GM12892 (cell line): ENCODE data around the gene THADA.
A peak's percentile ranks its signal among the peaks of the same experiment; 100 is the strongest.

Source experiments
- DNase-seq: peaks from one replicate; pipeline ENCODE4 v3.0.0; 2011; ENCODE audit not compliant: insufficient read length
- FAIRE-seq: peaks from 2 replicates; lab custom pipeline; 2011; peaks lifted over from hg19 to GRCh38; lab: Jason Lieb, UNC
- POLR2A ChIP-seq: IDR thresholded peaks from 2 replicates; pipeline ENCODE4 v1.6.1; 2011; ENCODE audit warnings: low read depth, low read length, control low read depth
- POLR2AphosphoS5 ChIP-seq: IDR thresholded peaks from 2 replicates; pipeline ENCODE4 v1.6.1; 2011; ENCODE audit warnings: low read depth, low read length, control low read depth
- TAF1 ChIP-seq: IDR thresholded peaks from 2 replicates; pipeline ENCODE4 v1.6.1; 2011; ENCODE audit warnings: low read depth, mild to moderate bottlenecking, control low read depth, low read length, borderline replicate concordance

THADA gene

DNA sequence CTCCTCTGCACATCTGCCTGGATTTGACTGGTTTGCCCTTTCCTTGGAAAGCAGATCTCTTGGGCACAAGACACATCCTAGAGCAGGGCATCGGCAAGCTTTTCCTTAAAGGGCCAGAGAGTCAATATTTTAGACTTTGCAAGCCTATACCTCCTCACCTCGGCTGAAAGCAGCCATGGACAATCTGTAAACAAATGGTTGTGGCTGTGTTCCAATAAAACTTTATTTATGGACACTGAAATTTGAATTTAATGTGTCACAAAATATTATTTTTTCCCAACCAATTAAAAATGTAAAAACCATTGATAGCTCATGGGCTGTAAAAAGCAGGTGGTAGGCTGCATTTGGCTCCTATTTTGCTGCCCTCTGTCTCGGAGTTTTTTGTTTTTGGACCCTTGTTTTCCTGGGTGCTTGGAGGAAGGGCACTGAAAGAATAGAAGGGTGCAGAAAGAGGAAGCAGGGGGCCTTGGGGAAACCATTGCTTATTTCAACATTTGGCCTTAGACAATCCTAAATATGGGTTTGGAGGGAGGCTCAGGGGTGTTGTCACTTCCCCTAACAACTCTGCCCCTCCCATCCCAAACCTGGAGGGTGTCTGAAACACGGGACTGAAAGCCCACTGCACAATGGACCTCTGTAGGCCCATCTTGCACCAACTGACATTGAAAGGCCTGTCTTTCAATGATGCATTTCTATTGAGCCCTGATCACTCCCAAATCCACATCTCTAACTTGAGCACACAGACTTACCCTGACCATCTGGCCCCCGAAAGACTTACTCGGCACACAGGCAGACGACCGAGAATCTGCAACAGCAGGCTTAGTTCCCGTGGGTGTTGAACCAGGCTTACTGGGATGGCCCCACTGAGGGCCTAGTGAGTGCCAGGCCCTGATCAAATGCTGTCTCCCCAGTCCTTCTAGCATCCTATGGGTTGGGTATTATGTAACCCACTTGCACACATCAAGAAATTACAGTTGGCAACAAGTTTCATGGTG is 362.3 kb downstream of the THADA start:
- TF ChIP-seq TAF1 (no peak), POLR2A (no peak), POLR2AphosphoS5 (no peak)
- FAIRE-seq (no peak), DNase-seq (no peak)

GRCh38 chr2:43230951-43231827 is 364.6 kb downstream of the THADA start:
- FAIRE-seq (no peak), DNase-seq (no peak)
- TF ChIP-seq POLR2A (no peak), TAF1 (no peak), POLR2AphosphoS5 (no peak)

DNA sequence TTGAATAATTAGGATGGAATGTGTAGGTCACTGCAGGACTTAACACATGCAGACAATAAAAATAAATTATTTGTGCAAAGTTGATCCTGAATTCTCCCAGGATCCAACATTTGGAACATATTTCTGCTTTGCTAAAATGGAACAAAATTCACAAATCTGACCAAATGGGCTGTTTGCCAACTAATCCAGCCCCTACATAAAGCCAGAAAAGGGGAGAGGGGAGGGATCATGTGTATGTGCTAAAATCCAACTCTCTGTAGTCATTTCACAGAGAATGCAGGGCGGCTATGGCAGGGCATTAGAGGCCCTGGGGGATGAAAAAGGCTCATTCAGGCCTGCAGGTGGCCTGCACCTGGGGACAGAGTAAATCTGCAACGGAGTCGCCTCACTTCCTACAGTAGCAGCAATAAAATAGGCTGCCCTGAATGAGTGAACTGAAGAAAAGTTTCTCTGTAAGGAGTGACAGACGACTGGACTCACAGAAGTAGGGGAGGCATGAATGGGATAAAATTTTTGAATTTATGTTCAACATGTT is 365.4 kb downstream of the THADA start:
- DNase-seq (no peak), FAIRE-seq (no peak)
- no peak for TF ChIP-seq POLR2A
- TF ChIP-seq POLR2AphosphoS5 = no peak
- no peak for TF ChIP-seq TAF1

- FAIRE-seq = no peak
- no peak for TF ChIP-seq POLR2A
- TF ChIP-seq TAF1 = no peak
- no peak for TF ChIP-seq POLR2AphosphoS5
- no peak for DNase-seq
Observed at GRCh38 chr2:43228756-43229659, 366.8 kb downstream of the THADA start.

DNA sequence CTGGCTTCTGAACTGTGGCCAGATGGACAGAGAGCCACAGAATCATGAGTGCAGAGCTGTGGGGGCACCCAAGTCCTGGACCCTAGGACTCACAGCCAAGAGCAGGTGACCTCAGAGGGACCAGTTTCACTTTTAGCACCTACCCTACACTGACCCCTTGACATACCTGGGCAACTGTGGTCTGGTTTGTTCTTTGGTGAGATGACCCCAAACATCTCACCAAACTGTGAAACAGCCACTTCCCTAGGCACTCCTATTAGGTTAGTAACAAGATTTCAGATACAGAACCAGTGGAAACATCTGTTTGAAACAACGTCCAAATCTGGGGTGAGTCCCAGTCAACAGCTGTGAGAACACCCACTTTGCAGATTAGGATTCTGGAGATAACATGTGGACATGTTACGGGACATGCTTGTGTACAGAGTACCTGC is 367.5 kb downstream of the THADA start:
- FAIRE-seq (peak; percentile 46), DNase-seq (no peak)
- no peak for TF ChIP-seq POLR2AphosphoS5
- TF ChIP-seq POLR2A = no peak
- no peak for TF ChIP-seq TAF1

- TF ChIP-seq POLR2A = no peak
- TF ChIP-seq TAF1 = no peak
- TF ChIP-seq POLR2AphosphoS5 = no peak
- peak; percentile 24 for FAIRE-seq
- no peak for DNase-seq
Observed at GRCh38 chr2:43227830-43228281, 368.0 kb downstream of the THADA start.

- DNase-seq (peak; percentile 58), FAIRE-seq (peak; percentile 66)
- TF ChIP-seq POLR2AphosphoS5 (no peak; the same call in 1 of the 2 replicates), POLR2A (no peak), TAF1 (no peak)
Observed at GRCh38 chr2:43226955-43227829, 368.6 kb downstream of the THADA start.

DNA sequence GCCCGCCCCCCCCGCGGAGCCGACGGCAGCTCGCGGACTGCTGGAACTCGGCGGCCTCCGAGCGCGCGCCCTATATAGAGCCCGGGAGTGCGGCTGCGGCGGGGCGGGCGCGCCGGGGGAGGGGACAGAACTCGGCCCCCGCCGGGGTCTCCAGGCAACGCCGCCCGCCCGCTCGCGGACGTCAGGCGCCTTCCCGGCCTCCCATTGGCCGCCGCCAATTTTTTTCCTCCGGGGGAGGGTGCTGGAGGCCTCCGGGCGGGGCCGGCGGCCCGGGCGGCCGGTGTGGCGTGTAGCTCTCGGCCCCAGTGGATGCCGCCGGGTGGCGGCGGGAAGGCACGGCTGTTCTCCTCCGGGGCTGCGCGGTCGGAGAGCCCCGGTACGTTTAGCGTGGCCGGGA is 369.3 kb downstream of the THADA start, which contains the start of gene ZFP36L2:
ZFP36L2 (minus strand) TSS at position 49 of the 397 bp plus-strand sequence. CDS start 291 bp downstream, outside the sequence.
- FAIRE-seq = peak; percentile 77
- DNase-seq = peak; percentile 95
- TF ChIP-seq TAF1 (peak; percentile 77; the same call in 1 of the 2 replicates), POLR2AphosphoS5 (peak; percentile 86), POLR2A (peak; percentile 96)

- DNase-seq (peak; percentile 71), FAIRE-seq (peak; percentile 63)
- TF ChIP-seq POLR2A = peak; percentile 22
- no peak; the same call in 1 of the 2 replicates for TF ChIP-seq TAF1
- peak; percentile 87 for TF ChIP-seq POLR2AphosphoS5
Observed at GRCh38 chr2:43225788-43226557, 369.9 kb downstream of the THADA start.
